ENCODE measurements around the gene DYDC1.

GRCh38 chr10:80296942-80297341, 59.6 kb downstream of the DYDC1 start:
- no peak for TF ChIP-seq ZFP30 (CRISPR knock-in tag; IDR thresholded peaks at IDR 0.05)
- no peak for TF ChIP-seq ARNTL (CRISPR knock-in tag; IDR thresholded peaks at IDR 0.05; ENCODE audit: borderline replicate concordance, low read depth)
- no peak for TF ChIP-seq PATZ1 (CRISPR knock-in tag; IDR thresholded peaks at IDR 0.05; ENCODE audit: borderline replicate concordance)
- no peak for TF ChIP-seq ZNF8 (CRISPR knock-in tag; IDR thresholded peaks at IDR 0.05)
- TF ChIP-seq, protein P1, sequence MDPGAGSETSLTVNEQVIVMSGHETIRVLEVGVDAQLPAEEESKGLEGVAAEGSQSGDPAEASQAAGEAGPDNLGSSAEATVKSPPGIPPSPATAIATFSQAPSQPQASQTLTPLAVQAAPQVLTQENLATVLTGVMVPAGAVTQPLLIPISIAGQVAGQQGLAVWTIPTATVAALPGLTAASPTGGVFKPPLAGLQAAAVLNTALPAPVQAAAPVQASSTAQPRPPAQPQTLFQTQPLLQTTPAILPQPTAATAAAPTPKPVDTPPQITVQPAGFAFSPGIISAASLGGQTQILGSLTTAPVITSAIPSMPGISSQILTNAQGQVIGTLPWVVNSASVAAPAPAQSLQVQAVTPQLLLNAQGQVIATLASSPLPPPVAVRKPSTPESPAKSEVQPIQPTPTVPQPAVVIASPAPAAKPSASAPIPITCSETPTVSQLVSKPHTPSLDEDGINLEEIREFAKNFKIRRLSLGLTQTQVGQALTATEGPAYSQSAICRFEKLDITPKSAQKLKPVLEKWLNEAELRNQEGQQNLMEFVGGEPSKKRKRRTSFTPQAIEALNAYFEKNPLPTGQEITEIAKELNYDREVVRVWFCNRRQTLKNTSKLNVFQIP (CRISPR knock-in tag; IDR thresholded peaks at IDR 0.05; ENCODE audit: borderline replicate concordance, low read depth): no peak
- TF ChIP-seq CREB5 (CRISPR knock-in tag; IDR thresholded peaks at IDR 0.05; ENCODE audit: low read depth): no peak
